GM21737 (cell line): Measurements from ENCODE around the gene THAP10.
"Not testable (repeated sequence)": the region's sequence is repeated elsewhere in the genome, so short reads cannot be mapped to it uniquely, and the experiment has no call there.

Experiments used
- ATAC-seq: cut with Tn5 transposase; IDR thresholded peaks from one replicate; pipeline ENCODE4 v1.9.1; 2021; ENCODE audit warnings: mild to moderate bottlenecking, moderate library complexity; ENCODE audit not compliant: unreplicated experiment

The THAP10 gene

DNA sequence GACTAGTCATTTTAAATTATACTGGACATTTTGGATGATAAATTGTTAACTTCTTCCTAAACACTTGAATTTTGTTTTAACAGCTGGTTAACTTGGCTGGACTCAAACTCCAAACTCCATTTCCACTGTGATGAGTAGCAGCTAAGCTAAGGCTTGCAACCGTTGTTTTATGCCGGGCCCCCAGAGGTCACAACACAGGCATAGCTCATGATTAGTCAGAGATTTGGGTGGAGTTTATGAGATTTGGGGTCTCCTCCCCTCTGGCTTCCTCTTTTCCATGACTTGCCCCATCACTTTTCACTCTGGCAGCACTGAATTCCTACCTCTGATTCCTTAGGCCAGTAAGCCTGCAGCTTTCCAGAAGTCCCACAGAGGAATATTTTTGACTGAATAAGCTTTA, 12.8 kb downstream of the THAP10 start:
- ATAC-seq: no peak

DNA sequence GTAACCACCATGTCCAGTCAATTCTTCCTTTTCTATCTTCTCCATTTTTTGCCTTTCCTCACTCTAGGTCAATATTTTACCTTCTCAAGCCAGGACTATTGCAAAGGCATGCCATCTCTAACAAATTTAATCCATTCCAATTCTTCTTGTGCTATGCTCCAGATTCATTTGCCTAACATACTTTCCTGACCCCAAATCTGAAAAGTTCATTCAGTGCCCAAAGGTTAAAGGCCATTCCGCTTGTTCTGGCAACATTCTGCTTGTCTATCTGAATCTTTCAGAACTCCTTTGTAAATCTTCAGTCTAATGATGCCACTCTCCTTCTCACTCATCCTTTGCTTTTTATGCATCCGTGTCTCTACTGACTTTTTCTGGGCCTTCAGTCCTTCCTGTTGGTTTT, 15.6 kb downstream of the THAP10 start:
- no peak for ATAC-seq

DNA sequence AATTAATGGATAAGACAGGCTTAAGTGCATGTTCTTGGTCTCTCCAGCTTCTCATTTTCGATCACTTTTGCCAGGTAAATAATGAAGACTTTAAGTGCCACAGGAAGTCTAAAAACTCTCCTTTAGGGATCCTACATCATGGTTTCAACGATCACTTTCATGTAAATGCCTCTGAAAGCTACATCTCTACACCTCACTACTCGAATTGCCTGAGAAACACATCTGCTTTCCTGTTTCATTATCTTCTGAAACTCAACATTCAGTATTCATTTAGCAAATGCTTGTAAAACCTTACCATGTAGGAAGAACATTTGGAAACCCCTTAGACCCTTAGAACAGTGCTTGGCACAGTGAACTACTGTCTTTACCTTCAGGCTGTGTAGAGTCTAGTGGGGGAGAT, 16.2 kb downstream of the THAP10 start:
- no peak for ATAC-seq

GRCh38 chr15:70875001-70875782, 17.0 kb downstream of the THAP10 start:
- ATAC-seq: no peak

DNA sequence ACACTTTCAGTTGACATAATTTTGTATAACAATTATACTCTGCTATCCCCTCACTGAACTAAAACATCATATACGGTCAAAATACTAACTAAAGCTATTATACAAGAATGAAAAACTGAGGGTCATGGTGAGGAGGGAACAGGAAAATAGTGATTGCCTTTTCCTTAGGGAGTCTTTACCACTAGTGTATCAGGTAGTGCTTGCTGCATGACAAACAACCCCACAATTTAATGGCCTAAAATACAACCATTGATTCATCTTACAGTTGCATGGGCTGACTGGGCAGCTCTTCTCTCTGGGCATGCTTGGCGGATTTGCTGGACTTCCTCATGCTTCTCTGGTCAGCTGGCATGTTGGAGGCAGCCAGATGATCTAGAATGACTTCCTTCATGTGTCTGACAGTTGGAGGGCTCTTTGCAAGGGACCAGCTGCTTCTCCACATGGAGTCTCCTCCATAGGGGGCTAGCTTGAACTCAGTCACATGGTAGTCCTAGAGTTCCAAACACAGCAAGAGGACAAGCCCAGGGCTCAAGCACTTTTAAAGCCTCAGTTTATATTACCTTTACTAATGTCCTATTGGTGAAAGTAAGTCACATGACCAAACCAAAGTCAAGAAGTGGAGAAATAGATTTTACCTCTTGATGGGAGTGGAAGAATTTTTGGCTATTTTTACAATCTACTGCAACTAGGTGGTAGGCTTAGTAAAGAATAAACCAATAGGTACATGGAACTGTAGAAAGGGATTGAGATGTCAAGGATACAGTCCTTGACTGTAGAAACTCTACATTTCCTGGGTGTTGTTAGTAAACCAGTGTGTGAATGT, 18.8 kb downstream of the THAP10 start:
- no peak for ATAC-seq

DNA sequence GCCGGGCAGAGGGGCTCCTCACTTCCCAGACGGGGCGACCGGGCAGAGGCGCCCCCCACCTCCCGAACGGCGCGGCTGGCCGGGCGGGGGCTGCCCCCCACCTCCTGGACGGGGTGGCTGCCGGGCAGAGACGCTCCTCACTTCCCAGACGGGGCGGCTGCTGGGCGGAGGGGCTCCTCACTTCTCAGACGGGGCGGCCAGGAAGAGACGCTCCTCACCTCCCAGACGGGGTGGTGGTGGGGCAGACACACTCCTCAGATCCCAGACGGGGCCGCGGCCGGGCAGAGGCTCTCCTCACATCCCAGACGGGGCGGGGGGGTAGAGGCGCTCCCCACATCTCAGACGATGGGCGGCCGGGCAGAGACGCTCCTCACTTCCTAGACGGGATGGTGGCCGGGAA, 20.7 kb downstream of the THAP10 start:
- ATAC-seq: not testable (repeated sequence)

DNA sequence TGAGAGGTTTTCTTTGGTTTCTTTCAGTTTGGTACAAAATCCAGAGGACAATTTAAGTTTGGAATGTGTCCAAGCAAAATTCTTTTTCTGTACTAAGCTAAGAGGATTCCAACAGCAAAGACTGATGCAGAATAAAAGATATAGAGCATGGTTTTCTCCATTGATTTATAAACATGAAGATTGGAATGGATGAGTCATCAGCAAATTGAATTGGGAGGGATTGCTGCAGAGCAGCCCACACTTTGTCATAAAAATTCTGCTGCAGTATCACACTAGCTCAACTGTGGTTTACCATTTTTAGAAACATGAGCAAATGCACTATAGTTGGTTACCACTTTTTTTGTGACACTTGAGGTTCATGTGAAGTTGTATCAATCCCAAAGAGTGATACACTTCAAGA, 22.2 kb downstream of the THAP10 start:
- no peak for ATAC-seq

DNA sequence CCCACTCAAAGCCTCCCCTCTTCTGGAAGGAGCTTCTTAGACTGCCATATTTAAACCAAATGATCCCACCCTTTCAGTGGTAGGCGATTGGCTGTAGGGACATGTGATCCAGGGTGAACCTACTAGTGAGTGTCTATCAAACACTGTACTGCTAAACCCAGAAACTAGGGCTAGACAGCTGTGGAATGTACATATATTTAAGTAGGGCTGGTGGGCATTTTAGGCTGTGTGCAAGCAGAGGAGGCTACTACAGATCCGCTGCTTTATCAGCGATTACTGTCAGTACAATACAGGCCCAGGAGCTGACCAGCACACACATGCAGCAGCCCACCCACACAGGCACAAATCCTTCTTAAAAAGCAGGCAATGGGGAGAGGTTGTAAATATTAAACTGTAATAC, 22.9 kb downstream of the THAP10 start:
- no peak for ATAC-seq

GRCh38 chr15:70867911-70868467, 24.2 kb downstream of the THAP10 start:
- ATAC-seq: no peak

DNA sequence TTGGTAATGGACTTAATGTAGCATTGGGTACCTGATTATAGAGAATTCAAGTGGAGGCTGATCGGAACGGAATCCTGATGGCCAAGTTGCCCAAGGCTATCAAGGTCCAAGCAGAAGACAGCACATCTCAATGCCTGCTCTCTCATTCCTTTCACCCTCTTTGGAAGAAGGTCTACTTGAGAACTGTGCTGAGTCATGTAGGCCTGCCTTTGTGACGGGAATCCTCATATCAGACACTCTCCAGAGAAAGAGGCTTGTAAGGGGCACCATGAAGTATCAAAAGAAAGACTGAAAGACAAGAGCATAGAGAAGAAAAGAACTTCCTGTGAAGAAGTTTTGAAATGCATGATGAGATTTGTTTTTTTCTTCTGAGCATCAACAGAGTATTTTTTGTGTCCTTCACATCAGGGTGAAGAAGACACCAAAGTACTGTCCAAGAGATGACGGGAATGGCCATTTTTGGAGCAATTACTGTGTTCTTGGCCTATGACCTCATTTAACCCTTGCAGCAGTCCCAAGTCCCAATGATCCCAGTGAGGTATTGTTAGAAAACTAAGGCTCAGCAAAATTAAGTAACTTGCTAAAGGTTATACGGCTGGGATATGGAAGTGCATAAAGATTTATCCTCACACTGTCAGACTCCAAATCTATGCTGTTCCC, 25.1 kb downstream of the THAP10 start:
- no peak for ATAC-seq

GRCh38 chr15:70863450-70864218, 28.6 kb downstream of the THAP10 start:
- ATAC-seq: no peak

GRCh38 chr15:70859998-70860397, 32.2 kb downstream of the THAP10 start:
- no peak for ATAC-seq

- no peak for ATAC-seq
These were observed 32.8 kb downstream of the THAP10 start for GRCh38 chr15:70859322-70859908.

- not testable (repeated sequence) for ATAC-seq
These were observed 33.5 kb downstream of the THAP10 start for GRCh38 chr15:70858614-70859321.

DNA sequence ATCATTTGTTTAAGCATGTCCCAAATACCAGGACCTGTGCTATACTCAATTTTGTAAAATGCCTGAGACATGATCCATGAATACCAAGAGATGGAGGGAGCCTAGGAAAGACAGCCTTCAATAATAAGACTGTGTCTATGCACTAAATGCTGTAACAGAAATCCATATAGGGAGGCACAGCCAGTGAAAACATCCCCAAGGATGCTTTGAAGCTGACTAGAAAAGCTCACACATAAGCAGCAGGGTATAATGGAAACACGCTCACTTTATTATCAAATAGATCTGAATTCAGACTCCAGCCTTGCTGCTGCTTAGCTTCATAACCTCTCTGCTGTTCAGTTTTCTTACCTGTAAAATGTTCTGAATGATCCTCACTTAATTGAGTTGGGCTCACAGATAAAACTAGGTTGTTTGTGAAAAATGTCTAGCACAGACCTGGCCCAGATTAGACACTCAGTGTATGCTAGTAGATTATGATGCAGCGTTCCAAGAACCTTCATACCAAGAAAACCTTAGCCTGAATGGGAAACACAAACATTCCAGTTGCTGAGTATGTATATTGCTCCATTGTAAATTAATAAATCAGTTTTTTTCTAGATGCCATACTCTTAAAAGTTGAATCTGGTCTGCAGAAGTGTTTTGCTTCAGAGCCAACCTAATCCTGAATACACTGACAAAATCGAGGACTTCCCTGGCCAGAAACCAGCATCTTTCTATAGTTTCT, 34.5 kb downstream of the THAP10 start:
- no peak for ATAC-seq

DNA sequence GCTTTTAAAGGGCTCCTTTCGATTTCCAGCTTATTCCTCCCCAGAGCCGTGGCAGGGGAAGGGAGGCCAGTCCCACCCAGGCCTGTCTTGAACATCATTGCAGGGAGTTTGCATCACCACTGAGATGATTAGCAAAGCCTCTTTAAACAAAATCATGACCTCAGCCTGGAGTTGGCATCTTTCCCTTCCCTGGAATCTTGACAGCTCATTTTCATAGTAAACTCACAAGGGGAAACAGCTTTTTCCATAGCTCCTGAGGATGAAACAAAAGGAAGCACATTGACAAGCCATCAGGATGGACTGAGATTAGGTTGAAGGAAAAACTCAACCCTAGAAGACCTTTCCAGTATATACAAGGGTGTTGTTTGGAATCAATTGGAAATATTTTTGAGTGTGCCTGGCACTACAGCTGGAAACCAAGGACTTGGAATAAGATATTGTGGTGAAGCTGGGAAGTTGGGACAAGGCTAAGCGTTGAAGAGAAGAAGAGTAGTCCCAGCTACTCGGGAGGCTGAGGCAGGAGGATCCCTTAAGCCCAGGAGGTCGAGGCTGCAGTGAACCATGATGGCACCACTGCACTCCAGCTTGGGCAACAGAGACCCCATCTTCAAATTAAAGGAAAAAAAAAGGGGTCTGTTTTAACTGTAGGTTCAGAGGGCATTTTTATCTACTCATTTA, 35.2 kb downstream of the THAP10 start:
- ATAC-seq: no peak

- no peak for ATAC-seq
These were observed 35.9 kb downstream of the THAP10 start for GRCh38 chr15:70856177-70856883.

- no peak for ATAC-seq
These were observed 36.5 kb downstream of the THAP10 start for GRCh38 chr15:70855764-70856163.
